ES-I3 (cell line): Measurements from ENCODE around the gene SLC22A6.
"Not testable (repeated sequence)": the region's sequence is repeated elsewhere in the genome, so short reads cannot be mapped to it uniquely, and the experiment has no call there.

Experiments used
- H3K36me3 ChIP-seq: 2 replicates; pipeline ENCODE4 v1.6.1; 2013; ENCODE audit warnings: mild to moderate bottlenecking, low read length, control low read depth, moderate library complexity; ENCODE audit not compliant: insufficient read depth
- H3K4me1 ChIP-seq: 2 replicates; pipeline ENCODE4 v1.6.1; 2013; ENCODE audit warnings: mild to moderate bottlenecking, control low read depth, low read length; ENCODE audit not compliant: insufficient read depth
- H3K9ac ChIP-seq: 2 replicates; pipeline ENCODE4 v1.6.1; 2013; ENCODE audit warnings: low read depth, mild to moderate bottlenecking, low read length, moderate library complexity
- H3K9me3 ChIP-seq: 2 replicates; pipeline ENCODE4 v1.6.1; 2013; ENCODE audit warnings: mild to moderate bottlenecking, low read length, moderate library complexity; ENCODE audit not compliant: control insufficient read depth, insufficient read depth

The SLC22A6 gene

GRCh38 chr11:62965574-62965973, 19.2 kb downstream of the SLC22A6 start:
- Histone ChIP-seq H3K36me3 (no peaks in the 10 kb centered on the region), H3K9me3 (no peaks in the 10 kb centered on the region; the same call in 1 of the 2 replicates), H3K9ac (no peak overlapping the region), H3K4me1 (no peaks in the 10 kb centered on the region)

GRCh38 chr11:62962391-62962790, 22.4 kb downstream of the SLC22A6 start:
- Histone ChIP-seq H3K36me3 (no peaks in the 10 kb centered on the region), H3K4me1 (no peaks in the 10 kb centered on the region), H3K9me3 (no peaks in the 10 kb centered on the region; the same call in 1 of the 2 replicates), H3K9ac (no peak overlapping the region)

- Histone ChIP-seq H3K36me3 (no peaks in the 10 kb centered on the region), H3K4me1 (no peaks in the 10 kb centered on the region), H3K9ac (no peak overlapping the region), H3K9me3 (no peaks in the 10 kb centered on the region)
Measured at GRCh38 chr11:62961017-62961570, 23.7 kb downstream of the SLC22A6 start.

GRCh38 chr11:62959422-62959980, 25.3 kb downstream of the SLC22A6 start:
- Histone ChIP-seq H3K9ac (no peak overlapping the region), H3K4me1 (no peaks in the 10 kb centered on the region), H3K9me3 (no peaks in the 10 kb centered on the region), H3K36me3 (no peaks in the 10 kb centered on the region)

GRCh38 chr11:62958547-62959421, 26.0 kb downstream of the SLC22A6 start:
- no peaks in the 10 kb centered on the region for H3K4me1 ChIP-seq
- H3K9me3 ChIP-seq: no peaks in the 10 kb centered on the region
- no peak overlapping the region for H3K9ac ChIP-seq
- no peaks in the 10 kb centered on the region for H3K36me3 ChIP-seq

- Histone ChIP-seq H3K9ac (no peak overlapping the region), H3K4me1 (no peaks in the 10 kb centered on the region), H3K36me3 (no peaks in the 10 kb centered on the region), H3K9me3 (no peaks in the 10 kb centered on the region)
Measured at GRCh38 chr11:62957147-62957546, 27.6 kb downstream of the SLC22A6 start.

GRCh38 chr11:62954478-62954877, 30.3 kb downstream of the SLC22A6 start:
- no peaks in the 10 kb centered on the region for H3K9me3 ChIP-seq

GRCh38 chr11:62953811-62954210, 31.0 kb downstream of the SLC22A6 start:
- H3K4me1 ChIP-seq: no peaks in the 10 kb centered on the region
- no peak overlapping the region for H3K9ac ChIP-seq
- H3K36me3 ChIP-seq: no peaks in the 10 kb centered on the region
- no peaks in the 10 kb centered on the region for H3K9me3 ChIP-seq

More at GRCh38 chr11:62954478-62954877, 30.3 kb downstream of the SLC22A6 start:
- no peaks in the 10 kb centered on the region for H3K4me1 ChIP-seq
- no peak overlapping the region for H3K9ac ChIP-seq
- H3K36me3 ChIP-seq: no peaks in the 10 kb centered on the region

GRCh38 chr11:62948765-62949320, 35.9 kb downstream of the SLC22A6 start:
- H3K4me1 ChIP-seq: no peaks in the 10 kb centered on the region
- no peaks in the 10 kb centered on the region for H3K36me3 ChIP-seq
- no peaks in the 10 kb centered on the region for H3K9me3 ChIP-seq
- no peak overlapping the region for H3K9ac ChIP-seq

GRCh38 chr11:62945538-62945937, 39.2 kb downstream of the SLC22A6 start:
- H3K36me3 ChIP-seq, H3K9me3 ChIP-seq, H3K9ac ChIP-seq, H3K4me1 ChIP-seq: not testable (repeated sequence)

- not testable (repeated sequence) for H3K9me3 ChIP-seq, H3K9ac ChIP-seq, H3K36me3 ChIP-seq, H3K4me1 ChIP-seq
Measured at GRCh38 chr11:62937528-62937927, 47.2 kb downstream of the SLC22A6 start.

GRCh38 chr11:62934496-62934785, 50.3 kb downstream of the SLC22A6 start:
- Histone ChIP-seq H3K36me3 (no peaks in the 10 kb centered on the region), H3K9ac (no peak overlapping the region), H3K4me1 (peaks cover 16% of the 10 kb centered on the region), H3K9me3 (no peaks in the 10 kb centered on the region; the same call in 1 of the 2 replicates)

GRCh38 chr11:62933750-62934495, 50.8 kb downstream of the SLC22A6 start:
- Histone ChIP-seq H3K9ac (no peak overlapping the region), H3K36me3 (no peaks in the 10 kb centered on the region), H3K4me1 (peaks cover 16% of the 10 kb centered on the region), H3K9me3 (no peaks in the 10 kb centered on the region; the same call in 1 of the 2 replicates)

- Histone ChIP-seq H3K9me3 (no peaks in the 10 kb centered on the region; the same call in 1 of the 2 replicates), H3K4me1 (peaks cover 16% of the 10 kb centered on the region), H3K9ac (no peak overlapping the region), H3K36me3 (no peaks in the 10 kb centered on the region)
Measured at GRCh38 chr11:62933285-62933684, 51.5 kb downstream of the SLC22A6 start.
